ENCODE data around the gene RTKN.

GRCh38 chr2:74381751-74382150 is 60.0 kb downstream of the RTKN start:
- TF ChIP-seq, protein P1, sequence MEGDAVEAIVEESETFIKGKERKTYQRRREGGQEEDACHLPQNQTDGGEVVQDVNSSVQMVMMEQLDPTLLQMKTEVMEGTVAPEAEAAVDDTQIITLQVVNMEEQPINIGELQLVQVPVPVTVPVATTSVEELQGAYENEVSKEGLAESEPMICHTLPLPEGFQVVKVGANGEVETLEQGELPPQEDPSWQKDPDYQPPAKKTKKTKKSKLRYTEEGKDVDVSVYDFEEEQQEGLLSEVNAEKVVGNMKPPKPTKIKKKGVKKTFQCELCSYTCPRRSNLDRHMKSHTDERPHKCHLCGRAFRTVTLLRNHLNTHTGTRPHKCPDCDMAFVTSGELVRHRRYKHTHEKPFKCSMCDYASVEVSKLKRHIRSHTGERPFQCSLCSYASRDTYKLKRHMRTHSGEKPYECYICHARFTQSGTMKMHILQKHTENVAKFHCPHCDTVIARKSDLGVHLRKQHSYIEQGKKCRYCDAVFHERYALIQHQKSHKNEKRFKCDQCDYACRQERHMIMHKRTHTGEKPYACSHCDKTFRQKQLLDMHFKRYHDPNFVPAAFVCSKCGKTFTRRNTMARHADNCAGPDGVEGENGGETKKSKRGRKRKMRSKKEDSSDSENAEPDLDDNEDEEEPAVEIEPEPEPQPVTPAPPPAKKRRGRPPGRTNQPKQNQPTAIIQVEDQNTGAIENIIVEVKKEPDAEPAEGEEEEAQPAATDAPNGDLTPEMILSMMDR (IDR thresholded peaks at IDR 0.05; ENCODE audit: poor library complexity): no peak
- TF ChIP-seq EZH2 (IDR thresholded peaks at IDR 0.05; ENCODE audit: borderline replicate concordance): no peak
